ENCODE results near the gene VPS13D.

DNA sequence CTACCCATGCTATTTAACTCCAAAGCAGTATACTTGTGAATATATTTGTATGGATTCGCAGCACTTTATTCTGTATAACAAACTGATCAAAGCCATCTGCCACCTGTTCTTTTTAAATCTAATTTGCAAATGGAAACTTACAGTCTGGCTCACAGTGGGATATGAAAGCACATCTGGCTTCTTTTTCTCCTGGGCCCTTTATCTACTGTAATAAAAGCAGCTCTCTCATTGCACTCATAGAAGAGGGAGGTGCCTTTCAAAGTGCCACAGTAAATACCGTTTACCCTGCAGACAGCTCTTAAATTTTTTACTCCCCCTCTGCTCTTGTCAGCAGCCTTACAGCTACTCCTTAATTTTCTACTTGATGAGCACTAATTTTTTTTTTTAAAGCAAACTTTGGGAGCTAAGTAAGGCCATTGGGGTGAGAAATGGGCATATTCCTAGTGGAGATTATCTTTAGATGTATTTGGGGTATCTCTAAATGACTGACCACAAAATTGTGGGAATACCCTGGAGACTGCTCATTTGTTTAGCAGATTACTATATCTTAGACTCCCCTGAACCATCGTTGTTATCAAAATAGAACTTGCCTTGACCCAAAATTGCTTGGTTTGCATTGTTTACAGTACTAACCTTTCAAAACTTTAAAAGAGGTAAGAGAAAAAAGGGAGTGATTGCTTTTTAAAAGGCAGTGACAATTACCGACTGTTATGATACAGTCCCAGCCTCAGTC is 110.1 kb downstream of the VPS13D start:
- TF ChIP-seq, protein P1, sequence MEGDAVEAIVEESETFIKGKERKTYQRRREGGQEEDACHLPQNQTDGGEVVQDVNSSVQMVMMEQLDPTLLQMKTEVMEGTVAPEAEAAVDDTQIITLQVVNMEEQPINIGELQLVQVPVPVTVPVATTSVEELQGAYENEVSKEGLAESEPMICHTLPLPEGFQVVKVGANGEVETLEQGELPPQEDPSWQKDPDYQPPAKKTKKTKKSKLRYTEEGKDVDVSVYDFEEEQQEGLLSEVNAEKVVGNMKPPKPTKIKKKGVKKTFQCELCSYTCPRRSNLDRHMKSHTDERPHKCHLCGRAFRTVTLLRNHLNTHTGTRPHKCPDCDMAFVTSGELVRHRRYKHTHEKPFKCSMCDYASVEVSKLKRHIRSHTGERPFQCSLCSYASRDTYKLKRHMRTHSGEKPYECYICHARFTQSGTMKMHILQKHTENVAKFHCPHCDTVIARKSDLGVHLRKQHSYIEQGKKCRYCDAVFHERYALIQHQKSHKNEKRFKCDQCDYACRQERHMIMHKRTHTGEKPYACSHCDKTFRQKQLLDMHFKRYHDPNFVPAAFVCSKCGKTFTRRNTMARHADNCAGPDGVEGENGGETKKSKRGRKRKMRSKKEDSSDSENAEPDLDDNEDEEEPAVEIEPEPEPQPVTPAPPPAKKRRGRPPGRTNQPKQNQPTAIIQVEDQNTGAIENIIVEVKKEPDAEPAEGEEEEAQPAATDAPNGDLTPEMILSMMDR (IDR thresholded peaks at IDR 0.05) = no peak
- TF ChIP-seq, protein P2, sequence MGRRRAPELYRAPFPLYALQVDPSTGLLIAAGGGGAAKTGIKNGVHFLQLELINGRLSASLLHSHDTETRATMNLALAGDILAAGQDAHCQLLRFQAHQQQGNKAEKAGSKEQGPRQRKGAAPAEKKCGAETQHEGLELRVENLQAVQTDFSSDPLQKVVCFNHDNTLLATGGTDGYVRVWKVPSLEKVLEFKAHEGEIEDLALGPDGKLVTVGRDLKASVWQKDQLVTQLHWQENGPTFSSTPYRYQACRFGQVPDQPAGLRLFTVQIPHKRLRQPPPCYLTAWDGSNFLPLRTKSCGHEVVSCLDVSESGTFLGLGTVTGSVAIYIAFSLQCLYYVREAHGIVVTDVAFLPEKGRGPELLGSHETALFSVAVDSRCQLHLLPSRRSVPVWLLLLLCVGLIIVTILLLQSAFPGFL (CRISPR knock-in tag; IDR thresholded peaks at IDR 0.05; ENCODE audit: borderline replicate concordance) = no peak
- TF ChIP-seq, protein P3, sequence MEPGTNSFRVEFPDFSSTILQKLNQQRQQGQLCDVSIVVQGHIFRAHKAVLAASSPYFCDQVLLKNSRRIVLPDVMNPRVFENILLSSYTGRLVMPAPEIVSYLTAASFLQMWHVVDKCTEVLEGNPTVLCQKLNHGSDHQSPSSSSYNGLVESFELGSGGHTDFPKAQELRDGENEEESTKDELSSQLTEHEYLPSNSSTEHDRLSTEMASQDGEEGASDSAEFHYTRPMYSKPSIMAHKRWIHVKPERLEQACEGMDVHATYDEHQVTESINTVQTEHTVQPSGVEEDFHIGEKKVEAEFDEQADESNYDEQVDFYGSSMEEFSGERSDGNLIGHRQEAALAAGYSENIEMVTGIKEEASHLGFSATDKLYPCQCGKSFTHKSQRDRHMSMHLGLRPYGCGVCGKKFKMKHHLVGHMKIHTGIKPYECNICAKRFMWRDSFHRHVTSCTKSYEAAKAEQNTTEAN (CRISPR knock-in tag; IDR thresholded peaks at IDR 0.05) = no peak

Measured in WTC11 (cell line).